Measurements from ENCODE around the gene MRGPRD. TPM values are rescaled to one million over a fixed set of nuclear protein-coding genes. Genes with fewer than 3 reads are reported as not detected.

The MRGPRD gene
- total and polyA plus RNA-seq, 2 experiments from 2014 or later, result not detected

DNA sequence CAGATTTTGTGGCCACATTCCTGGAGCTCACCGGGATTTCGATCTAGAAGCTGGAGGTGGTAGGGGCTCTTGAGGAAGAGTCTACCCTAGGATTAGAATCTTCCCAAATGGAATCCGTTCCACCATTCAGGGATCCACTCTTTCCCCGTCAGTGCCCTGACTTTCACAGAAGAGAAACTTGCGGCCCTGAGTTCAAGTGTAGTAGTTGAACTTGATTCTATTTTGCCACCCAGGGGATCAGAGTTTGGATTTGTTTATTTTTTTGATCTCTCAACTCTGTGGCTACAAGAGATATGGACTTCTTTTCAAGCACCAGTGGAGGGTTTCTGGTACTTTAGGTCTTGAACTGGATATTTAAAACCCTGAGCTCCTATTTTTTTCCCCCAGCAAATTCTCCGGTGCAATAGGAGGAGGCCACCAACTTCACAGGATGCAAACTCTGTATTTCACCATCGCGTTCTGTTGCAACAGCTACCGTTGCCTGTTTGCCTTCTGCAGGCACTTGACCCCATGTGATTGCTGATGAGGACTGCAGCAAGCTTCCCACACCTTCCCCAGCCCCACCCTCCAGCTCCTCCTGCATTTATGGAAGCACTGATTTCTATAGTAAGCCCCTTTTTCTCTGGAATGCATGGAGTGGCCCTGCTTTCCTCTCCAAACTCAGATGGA, 47.1 kb upstream of the MRGPRD start:
- Histone ChIP-seq H3K4me2 (no peak overlapping the region), H3K4me3 (no peak overlapping the region), H3K36me3 (ENCODE audit: insufficient read depth) (no peaks in the 10 kb centered on the region), H3K27me3 (ENCODE audit: insufficient read depth) (no peaks in the 10 kb centered on the region), H3K27ac (ENCODE audit: low read depth) (no peak overlapping the region), H3K4me1 (ENCODE audit: insufficient read depth) (no peaks in the 10 kb centered on the region), H4K20me1 (replicated peaks; ENCODE audit: insufficient read depth) (no peaks in the 10 kb centered on the region), H3F3A (replicated peaks; ENCODE audit: low read depth) (no peaks in the 10 kb centered on the region), H2AFZ (no peak overlapping the region; the same call in 1 of the 2 replicates), H3K79me2 (replicated peaks; ENCODE audit: insufficient read depth) (no peaks in the 10 kb centered on the region), H3K9me2 (ENCODE audit: insufficient read depth) (no peaks in the 10 kb centered on the region)
- Mint-ChIP-seq H3K36me3 (ENCODE audit: low read depth) (no peaks in the 10 kb centered on the region), H3K27me3 (ENCODE audit: insufficient read depth, low read depth, poor library complexity) (peaks cover 14% of the 10 kb centered on the region), H3K27ac (0 out of 2 replicates have a peak overlapping the region, but pooled peaks have one; percentile 61), H3K4me1 (peaks cover 14% of the 10 kb centered on the region), H3K9me3 (no peaks in the 10 kb centered on the region), H3K4me3 (no peak overlapping the region)
- TF ChIP-seq EZH2phosphoT487 (IDR thresholded peaks at IDR 0.05; ENCODE audit: unreplicated experiment) (no peak), CREB1 (CRISPR knock-in tag; IDR thresholded peaks at IDR 0.05; ENCODE audit: low read depth) (no peak), JUNB (IDR thresholded peaks at IDR 0.05; ENCODE audit: unreplicated experiment) (no peak), EZH2 (IDR thresholded peaks at IDR 0.05; ENCODE audit: low read depth, unreplicated experiment) (no peak), ZNF114 (CRISPR knock-in tag; IDR thresholded peaks at IDR 0.05) (no peak), ZNF331 (CRISPR knock-in tag; IDR thresholded peaks at IDR 0.05; ENCODE audit: low read depth) (no peak)
- TF ChIP-seq, protein P1, sequence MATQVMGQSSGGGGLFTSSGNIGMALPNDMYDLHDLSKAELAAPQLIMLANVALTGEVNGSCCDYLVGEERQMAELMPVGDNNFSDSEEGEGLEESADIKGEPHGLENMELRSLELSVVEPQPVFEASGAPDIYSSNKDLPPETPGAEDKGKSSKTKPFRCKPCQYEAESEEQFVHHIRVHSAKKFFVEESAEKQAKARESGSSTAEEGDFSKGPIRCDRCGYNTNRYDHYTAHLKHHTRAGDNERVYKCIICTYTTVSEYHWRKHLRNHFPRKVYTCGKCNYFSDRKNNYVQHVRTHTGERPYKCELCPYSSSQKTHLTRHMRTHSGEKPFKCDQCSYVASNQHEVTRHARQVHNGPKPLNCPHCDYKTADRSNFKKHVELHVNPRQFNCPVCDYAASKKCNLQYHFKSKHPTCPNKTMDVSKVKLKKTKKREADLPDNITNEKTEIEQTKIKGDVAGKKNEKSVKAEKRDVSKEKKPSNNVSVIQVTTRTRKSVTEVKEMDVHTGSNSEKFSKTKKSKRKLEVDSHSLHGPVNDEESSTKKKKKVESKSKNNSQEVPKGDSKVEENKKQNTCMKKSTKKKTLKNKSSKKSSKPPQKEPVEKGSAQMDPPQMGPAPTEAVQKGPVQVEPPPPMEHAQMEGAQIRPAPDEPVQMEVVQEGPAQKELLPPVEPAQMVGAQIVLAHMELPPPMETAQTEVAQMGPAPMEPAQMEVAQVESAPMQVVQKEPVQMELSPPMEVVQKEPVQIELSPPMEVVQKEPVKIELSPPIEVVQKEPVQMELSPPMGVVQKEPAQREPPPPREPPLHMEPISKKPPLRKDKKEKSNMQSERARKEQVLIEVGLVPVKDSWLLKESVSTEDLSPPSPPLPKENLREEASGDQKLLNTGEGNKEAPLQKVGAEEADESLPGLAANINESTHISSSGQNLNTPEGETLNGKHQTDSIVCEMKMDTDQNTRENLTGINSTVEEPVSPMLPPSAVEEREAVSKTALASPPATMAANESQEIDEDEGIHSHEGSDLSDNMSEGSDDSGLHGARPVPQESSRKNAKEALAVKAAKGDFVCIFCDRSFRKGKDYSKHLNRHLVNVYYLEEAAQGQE (IDR thresholded peaks at IDR 0.05; ENCODE audit: unreplicated experiment), result no peak
- ATAC-seq (no peak), DNase-seq (ENCODE audit: low spot score) (no peak)

DNA sequence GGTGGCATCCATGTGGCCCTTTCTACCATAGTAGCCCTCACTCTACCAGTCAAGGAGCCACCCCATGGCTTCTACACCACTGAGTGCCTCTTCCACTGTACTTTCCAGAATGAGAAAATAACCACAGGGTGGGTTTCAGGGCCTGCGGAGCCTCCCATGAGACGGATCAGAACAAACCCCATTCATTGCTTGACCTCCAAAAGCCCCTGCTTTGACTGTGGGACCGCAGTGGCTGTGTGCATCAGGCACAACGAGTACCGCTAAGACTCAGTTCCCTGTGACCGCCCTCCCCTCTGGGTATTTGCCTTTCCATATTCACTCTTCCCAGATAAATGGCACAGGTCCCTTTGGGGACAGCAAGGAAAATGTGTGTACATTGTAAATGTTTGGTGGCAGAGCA, 43.7 kb upstream of the MRGPRD start:
- no peaks in the 10 kb centered on the region for H3K36me3 ChIP-seq (ENCODE audit: insufficient read depth)
- no peaks in the 10 kb centered on the region for H3F3A ChIP-seq (replicated peaks; ENCODE audit: low read depth)
- H3K27me3 Mint-ChIP-seq (ENCODE audit: insufficient read depth, low read depth, poor library complexity), result peaks cover 10% of the 10 kb centered on the region
- no peak overlapping the region for H3K27ac ChIP-seq (ENCODE audit: low read depth)
- TF ChIP-seq, protein P2, sequence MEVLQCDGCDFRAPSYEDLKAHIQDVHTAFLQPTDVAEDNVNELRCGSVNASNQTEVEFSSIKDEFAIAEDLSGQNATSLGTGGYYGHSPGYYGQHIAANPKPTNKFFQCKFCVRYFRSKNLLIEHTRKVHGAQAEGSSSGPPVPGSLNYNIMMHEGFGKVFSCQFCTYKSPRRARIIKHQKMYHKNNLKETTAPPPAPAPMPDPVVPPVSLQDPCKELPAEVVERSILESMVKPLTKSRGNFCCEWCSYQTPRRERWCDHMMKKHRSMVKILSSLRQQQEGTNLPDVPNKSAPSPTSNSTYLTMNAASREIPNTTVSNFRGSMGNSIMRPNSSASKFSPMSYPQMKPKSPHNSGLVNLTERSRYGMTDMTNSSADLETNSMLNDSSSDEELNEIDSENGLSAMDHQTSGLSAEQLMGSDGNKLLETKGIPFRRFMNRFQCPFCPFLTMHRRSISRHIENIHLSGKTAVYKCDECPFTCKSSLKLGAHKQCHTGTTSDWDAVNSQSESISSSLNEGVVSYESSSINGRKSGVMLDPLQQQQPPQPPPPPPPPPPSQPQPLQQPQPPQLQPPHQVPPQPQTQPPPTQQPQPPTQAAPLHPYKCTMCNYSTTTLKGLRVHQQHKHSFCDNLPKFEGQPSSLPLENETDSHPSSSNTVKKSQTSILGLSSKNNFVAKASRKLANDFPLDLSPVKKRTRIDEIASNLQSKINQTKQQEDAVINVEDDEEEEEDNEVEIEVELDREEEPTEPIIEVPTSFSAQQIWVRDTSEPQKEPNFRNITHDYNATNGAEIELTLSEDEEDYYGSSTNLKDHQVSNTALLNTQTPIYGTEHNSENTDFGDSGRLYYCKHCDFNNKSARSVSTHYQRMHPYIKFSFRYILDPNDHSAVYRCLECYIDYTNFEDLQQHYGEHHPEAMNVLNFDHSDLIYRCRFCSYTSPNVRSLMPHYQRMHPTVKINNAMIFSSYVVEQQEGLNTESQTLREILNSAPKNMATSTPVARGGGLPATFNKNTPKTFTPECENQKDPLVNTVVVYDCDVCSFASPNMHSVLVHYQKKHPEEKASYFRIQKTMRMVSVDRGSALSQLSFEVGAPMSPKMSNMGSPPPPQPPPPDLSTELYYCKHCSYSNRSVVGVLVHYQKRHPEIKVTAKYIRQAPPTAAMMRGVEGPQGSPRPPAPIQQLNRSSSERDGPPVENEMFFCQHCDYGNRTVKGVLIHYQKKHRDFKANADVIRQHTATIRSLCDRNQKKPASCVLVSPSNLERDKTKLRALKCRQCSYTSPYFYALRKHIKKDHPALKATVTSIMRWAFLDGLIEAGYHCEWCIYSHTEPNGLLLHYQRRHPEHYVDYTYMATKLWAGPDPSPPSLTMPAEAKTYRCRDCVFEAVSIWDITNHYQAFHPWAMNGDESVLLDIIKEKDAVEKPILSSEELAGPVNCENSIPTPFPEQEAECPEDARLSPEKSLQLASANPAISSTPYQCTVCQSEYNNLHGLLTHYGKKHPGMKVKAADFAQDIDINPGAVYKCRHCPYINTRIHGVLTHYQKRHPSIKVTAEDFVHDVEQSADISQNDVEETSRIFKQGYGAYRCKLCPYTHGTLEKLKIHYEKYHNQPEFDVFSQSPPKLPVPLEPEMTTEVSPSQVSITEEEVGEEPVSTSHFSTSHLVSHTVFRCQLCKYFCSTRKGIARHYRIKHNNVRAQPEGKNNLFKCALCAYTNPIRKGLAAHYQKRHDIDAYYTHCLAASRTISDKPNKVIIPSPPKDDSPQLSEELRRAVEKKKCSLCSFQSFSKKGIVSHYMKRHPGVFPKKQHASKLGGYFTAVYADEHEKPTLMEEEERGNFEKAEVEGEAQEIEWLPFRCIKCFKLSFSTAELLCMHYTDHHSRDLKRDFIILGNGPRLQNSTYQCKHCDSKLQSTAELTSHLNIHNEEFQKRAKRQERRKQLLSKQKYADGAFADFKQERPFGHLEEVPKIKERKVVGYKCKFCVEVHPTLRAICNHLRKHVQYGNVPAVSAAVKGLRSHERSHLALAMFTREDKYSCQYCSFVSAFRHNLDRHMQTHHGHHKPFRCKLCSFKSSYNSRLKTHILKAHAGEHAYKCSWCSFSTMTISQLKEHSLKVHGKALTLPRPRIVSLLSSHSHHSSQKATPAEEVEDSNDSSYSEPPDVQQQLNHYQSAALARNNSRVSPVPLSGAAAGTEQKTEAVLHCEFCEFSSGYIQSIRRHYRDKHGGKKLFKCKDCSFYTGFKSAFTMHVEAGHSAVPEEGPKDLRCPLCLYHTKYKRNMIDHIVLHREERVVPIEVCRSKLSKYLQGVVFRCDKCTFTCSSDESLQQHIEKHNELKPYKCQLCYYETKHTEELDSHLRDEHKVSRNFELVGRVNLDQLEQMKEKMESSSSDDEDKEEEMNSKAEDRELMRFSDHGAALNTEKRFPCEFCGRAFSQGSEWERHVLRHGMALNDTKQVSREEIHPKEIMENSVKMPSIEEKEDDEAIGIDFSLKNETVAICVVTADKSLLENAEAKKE (CRISPR knock-in tag; IDR thresholded peaks at IDR 0.05), result no peak
- H3K36me3 Mint-ChIP-seq (ENCODE audit: low read depth), result no peaks in the 10 kb centered on the region
- H3K4me3 Mint-ChIP-seq, result no peak overlapping the region
- H3K4me2 ChIP-seq, result no peak overlapping the region
- H3K79me2 ChIP-seq (replicated peaks; ENCODE audit: insufficient read depth), result no peaks in the 10 kb centered on the region
- no peaks in the 10 kb centered on the region for H3K9me2 ChIP-seq (ENCODE audit: insufficient read depth)
- no peak overlapping the region for H3K27ac Mint-ChIP-seq
- H3K4me1 ChIP-seq (ENCODE audit: insufficient read depth), result no peaks in the 10 kb centered on the region
- H3K27me3 ChIP-seq (ENCODE audit: insufficient read depth), result no peaks in the 10 kb centered on the region
- no peaks in the 10 kb centered on the region for H4K20me1 ChIP-seq (replicated peaks; ENCODE audit: insufficient read depth)
- no peaks in the 10 kb centered on the region for H3K9me3 Mint-ChIP-seq
- peaks cover 7% of the 10 kb centered on the region for H3K4me1 Mint-ChIP-seq
- H3K4me3 ChIP-seq, result no peak overlapping the region
- DNase-seq (ENCODE audit: low spot score), result no peak
- no peak overlapping the region for H2AFZ ChIP-seq
- ATAC-seq, result no peak

Measured in GM23338 (cell line).